Stimulated activated CD8-positive, alpha-beta memory T cell treated with anti-CD3 and anti-CD28 coated beads, Interleukin-15, amount 100 ng/mL, for 24 hours (primary cell): ENCODE data around the gene SLC35A4.
"Not testable (repeated sequence)": the region's sequence is repeated elsewhere in the genome, so short reads cannot be mapped to it uniquely, and the experiment has no call there.

Experiments
- DNase-seq: peaks from one replicate; pipeline ENCODE4 v3.0.0-alpha.2; 2020; ENCODE audit warnings: low read depth

SLC35A4 gene

DNA sequence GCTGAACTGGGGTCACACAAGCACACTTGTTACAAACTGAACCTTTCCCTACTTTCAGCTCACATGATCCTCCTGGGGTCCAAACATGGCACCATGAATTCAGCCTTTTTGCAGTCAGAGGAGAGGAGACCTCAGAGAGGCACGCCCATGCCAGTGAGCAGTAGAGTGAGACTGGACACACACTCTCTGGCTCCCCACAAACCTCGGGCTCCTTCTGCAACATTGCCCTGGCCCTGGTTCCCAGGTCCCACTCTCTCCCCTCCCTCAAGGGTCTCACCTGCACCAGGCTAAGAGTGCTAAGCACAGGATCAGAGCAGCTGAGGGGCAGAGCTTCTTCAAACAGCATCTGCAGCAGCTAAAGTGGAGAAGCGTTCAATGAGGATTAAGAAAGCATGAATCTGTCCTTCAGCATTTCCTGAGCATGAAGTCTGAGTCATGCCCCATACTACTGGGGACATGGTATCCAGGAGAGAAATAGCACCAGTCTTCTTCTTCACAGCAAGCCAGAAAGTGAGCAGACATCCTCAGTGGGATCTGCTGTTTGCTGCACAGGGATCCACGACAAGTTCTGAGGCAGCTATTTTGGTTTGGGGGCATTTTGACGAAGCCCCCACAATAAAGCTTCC lies 27.2 kb downstream of the SLC35A4 start:
- no peak for DNase-seq

DNA sequence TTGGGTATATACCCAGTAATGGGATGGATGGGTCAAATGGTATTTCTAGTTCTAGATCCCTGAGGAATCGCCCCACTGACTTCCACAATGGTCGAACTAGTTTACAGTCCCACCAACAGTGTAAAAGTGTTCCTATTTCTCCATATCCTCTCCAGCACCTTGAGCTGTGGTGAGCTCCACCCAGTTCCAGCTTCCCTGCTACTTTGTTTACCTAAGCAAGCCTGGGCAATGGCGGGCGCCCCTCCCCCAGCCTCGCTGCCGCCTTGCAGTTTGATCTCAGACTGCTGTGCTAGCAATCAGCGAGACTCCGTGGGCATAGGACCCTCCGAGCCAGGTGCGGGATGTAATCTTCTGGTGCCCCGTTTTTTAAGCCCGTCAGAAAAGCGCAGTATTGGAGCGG lies 28.4 kb downstream of the SLC35A4 start:
- not testable (repeated sequence) for DNase-seq

DNA sequence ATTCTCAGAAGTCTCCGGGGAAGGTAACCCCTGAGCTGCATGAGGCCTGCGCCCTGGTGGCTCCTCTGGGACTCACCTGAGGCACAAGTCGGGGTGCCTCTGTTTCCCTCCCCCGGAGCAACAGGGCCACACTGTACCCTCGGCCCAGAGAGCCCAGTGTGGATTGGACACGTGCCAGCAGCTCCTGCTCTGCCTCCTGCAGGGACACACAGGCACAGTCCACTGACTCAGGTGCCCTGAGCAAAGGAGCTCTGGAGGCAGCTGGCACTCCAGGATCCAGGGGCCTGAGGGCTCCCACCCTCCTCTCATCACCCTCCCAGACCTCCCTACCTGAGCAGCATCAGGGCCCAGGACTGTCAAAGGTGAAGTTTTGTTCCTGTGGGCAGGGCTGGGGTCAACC lies 29.5 kb downstream of the SLC35A4 start:
- DNase-seq: no peak

DNA sequence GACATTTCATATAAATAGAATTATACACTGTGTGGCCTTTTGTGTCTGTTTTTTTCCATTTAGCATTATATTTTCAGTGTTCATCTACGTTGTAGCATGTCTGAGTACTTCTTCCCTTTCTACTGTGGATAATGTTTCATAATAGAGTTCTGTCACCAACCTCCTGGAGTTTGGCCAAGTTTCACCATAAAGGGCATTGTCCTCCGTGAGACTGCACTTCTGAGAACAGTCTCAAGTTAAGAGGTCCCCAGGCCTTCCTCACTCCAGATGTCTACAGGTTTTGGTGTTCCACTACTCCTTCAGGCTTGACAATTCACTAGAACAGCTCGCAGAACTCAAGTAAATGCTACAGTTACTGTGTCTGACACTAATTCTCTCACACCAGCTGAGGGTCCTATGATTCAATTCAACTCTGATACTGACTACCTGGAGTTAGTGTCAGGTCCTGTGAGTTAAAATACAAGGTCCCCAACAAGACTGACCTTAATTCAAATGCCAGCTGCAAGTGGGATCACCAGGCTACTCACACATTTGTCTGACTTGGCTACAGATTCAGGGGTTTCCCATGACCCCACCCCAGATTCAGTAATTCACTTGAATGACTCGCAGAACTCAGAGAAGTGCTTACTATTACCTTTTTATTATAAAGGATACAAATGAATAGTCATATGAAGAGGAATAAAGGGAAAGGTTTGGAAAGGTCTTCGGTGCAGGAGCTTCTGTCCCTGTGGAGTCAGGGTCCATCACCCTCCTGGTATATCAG lies 31.1 kb downstream of the SLC35A4 start:
- DNase-seq: no peak

DNA sequence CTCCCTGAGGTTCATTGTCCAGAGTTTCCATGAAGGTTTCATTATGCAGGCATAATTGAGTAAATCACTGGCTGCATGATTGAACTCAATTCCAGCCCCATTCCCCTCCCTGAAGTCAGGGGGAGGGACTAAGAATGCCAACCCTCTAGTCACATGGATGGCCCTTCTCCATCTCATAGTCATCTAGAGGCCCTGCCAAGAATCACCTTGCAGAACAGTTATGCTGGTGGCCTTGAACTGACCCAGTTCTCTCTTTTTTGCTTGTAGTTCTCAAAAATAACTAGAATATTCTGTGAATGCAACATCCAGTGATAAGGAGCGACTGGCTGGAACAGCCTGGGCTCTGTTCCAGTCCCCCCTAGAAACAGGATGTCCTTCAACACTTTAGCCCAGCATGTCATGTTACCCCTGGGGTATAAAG lies 31.7 kb downstream of the SLC35A4 start:
- no peak for DNase-seq

DNA sequence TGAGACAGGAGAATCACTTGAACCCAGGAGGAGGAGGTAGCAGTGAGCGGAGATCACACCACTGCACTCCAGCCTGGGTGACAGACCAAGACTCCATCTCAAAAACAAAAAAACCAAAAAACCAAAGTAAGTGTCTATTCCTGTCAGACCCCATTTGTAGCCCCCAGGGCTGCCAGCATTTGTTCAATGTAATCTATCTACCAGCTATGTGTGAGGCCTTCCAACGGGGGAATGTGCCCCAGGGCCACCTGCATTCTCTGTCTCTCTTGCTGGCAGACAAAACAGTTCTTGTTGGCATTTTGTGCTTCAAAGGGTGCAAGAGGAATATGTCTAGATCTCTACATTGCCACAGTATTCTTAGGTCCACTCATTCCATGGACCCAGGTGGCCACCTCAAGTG lies 34.2 kb downstream of the SLC35A4 start:
- DNase-seq: no peak

DNA sequence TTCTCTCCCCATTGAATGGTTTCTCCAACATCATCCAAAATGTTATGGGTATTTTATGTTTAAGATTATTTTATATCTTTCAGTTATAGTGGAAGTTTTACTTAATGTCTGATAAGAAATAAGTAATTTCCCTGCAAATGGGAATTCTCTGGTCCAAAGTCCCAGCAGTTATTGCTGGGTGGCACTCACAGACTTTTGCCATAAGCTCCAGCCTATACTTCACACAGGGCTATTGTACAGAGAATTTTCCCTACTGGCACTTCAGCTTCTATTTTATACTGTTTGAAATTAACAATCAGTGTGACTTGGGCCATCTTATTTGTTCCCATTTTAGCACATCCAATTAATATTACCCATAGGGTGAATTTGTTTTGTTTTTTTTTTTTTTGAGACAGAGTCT lies 35.5 kb downstream of the SLC35A4 start:
- DNase-seq: no peak

DNA sequence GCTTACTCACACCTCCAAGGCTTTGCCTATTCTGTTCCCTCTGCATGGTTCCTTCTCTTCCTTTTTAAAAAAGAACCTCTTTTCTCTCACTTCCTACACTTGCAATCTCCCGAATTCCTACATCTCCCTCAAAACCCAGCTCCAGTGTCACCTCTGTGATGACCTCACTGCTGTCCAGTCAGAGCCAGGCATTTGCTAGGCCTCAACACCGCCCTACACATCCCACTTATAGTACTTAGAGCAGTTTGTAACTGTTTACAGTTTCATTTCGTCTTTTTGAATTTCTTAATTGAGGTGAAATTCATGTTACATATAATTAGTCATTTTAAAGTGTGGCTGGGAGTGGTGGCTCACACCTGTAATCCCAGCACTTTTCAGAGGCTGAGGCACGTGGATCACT lies 37.5 kb downstream of the SLC35A4 start:
- no peak for DNase-seq

DNA sequence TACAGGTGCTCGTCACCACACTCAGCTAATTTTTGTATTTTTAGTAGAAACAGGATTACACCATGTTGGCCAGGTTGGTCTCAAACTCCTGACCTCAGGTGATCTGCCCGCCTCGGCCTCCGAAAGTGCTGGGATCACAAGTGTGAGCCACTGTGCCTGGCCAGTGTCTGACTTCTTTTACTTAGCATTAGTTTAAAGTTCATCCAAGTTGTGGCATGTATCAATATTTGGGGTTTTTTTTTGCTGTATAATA lies 38.7 kb downstream of the SLC35A4 start:
- DNase-seq: not testable (repeated sequence)

DNA sequence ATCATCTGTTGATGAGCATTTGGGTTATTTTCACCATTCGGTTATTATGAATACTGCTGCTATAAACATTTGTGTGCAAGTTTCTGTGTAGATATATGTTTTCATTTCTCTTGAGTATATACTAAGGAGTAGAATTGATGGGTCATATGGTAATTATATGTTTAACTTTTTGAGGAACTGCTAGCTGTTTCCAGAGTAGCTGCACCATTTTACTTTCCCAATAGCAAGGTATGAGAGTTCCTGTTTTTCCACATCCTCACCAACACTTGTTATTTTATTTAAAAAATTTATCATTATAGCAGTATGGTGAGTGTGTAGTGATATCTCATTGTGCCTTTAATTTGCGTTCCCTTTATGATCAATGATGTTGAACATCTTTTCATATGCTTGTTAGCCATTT lies 39.1 kb downstream of the SLC35A4 start:
- no peak for DNase-seq

DNA sequence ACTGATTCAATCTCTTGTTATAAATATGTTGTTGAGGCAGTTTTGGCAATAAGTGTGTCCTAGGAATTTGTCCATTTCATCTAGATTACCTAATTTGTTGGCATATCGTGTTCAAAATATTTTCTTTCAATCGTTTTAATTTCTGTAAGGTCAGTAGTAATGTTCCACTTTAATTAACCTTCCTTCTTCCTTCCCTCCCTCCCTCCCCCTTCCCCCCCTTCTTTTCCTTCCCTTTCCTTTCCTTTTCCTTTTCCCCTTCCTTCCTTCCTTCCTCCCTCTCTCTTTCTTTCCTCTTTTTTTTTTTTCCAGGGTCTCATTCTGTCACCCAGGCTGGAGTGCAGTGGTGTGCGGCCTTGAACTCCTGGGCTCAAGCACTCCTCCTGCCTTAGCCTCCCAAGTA lies 41.3 kb downstream of the SLC35A4 start:
- no peak for DNase-seq

DNA sequence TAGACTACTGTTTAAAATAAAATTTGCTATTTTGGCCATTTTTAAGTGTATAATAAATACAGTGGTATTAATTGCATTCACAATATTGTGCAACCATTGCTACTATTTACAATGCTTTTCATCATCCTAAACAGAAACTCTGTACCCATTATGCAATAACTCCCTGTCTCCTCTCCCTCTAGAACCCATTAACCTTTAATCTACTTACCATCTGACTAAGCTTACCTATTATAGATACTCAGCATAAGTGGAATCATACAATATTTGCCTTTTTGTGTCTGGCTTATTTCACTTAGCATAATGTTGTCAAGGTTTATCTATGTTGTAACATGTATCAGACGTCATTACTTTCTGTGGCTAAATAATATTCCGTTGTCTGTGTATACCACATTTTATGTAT lies 42.4 kb downstream of the SLC35A4 start:
- no peak for DNase-seq

DNA sequence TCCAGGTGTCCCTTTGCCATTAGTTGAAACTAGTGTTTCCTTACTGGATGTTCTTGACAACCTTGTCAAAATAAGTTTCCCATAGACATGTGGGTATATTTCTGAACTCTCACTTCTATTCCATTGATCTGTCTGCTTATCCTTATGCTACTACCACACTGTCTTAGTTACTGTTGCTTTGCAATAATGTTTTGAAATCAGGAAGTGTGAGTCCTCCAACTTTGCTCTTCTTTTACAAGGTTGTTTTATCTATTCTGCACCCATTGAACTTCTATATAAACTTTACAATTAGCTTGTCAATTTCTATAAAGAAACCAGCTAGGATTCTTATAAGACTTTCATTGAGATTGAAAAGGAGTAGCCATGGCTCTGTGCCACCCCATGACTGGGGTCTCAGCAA lies 44.1 kb downstream of the SLC35A4 start:
- no peak for DNase-seq

DNA sequence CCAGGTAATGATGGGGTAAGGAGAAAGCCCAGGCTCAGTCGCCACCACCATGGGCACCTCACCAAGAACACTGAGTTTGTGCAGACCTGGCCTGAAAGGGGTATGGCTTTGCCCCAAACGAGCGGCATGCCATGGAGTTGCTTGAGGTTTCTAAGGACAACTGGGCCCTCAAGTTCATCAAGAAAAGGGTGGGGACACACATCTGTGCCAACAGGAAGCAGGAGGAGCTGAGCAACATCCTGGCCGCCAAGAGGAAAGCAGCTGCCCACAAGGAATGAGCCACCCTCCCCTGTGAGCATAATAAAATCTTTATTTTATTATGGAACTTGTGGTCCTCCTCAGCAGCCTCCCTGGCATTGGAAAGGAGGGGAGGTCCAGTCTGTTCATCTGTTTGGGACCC lies 44.5 kb downstream of the SLC35A4 start:
- DNase-seq: no peak

DNA sequence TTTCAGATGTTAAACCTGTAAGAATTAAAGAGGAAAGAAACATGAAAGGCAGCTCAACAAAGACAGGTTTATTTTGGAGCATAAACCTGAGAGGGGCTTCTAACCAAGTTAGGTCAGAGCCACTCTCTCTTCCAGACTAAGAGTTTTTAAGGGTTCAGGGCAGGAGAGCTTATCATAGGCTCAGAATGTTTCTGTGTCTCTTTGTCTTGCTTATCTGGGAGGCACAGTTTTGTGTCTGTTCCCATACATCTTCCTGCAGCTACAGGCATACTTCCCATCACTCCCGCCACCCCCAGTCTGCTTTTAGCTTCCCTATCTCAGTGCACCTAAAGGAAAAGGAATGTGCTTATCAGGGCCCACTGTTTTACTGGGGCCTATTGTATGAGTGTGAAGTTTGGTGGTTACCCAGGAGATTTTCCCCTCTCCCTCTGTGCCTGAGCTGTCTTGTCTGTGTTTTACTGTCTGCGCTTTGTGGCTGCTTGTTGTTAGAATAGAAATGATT lies 46.4 kb downstream of the SLC35A4 start:
- DNase-seq: no peak
